HEK293T (cell line): ENCODE results near the gene TIAM1.

Experiments used
- ELF4 ChIP-seq: fragments of 450-650 bp; IDR thresholded peaks from 2 replicates; pipeline ENCODE4 v1.6.1; 2017; ENCODE audit warnings: antibody characterized with exemption
- FOXM1 ChIP-seq: fragments of 450-650 bp; IDR thresholded peaks from 2 replicates; pipeline ENCODE4 v1.6.1; 2017; ENCODE audit warnings: mild to moderate bottlenecking, borderline replicate concordance
- SP1 ChIP-seq: fragments of 450-650 bp; IDR thresholded peaks from 2 replicates; pipeline ENCODE4 v1.6.1; 2017
- TARDBP ChIP-seq: fragments of 450-650 bp; IDR thresholded peaks from 2 replicates; pipeline ENCODE4 v1.6.1; 2016

DNA sequence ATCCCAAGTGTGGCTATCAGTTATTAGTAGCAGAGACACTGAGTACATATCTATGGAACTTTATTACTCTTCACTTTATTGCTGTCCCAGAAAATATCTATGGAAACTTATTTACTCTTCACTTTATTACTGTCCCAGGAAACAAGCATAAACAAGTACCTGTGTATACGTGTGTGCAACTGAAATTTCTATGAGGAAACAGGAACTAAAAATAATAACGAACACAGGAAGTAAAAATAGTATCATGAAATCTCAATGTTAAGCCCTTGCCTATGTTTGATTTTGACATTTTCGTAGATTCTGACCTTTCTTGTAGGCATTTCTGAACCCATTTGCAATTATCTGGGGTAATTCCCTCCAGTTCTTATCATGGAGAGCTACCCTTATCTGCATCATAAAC, 240.9 kb downstream of the TIAM1 start:
- TF ChIP-seq ELF4 (no peak), FOXM1 (no peak), TARDBP (no peak), SP1 (no peak)
